ENCODE measurements around the gene CD47.

CD47 gene

GRCh38 chr3:108006881-108007331 is 83.9 kb downstream of the CD47 start:
- Histone ChIP-seq H3K27ac (ENCODE audit: insufficient read depth, low read depth, low read length, poor library complexity, severe bottlenecking) (no peak overlapping the region), H3K9me3 (ENCODE audit: control insufficient read depth, low read length) (no peaks in the 10 kb centered on the region), H3K4me1 (ENCODE audit: control insufficient read depth, insufficient read depth, low read length) (no peaks in the 10 kb centered on the region), H3K36me3 (ENCODE audit: control insufficient read depth, insufficient read depth, low read length) (no peaks in the 10 kb centered on the region), H3K4me3 (ENCODE audit: insufficient read depth, low read depth, low read length) (no peak overlapping the region), H3K27me3 (ENCODE audit: control insufficient read depth, insufficient read depth, low read length, poor library complexity, severe bottlenecking) (no peaks in the 10 kb centered on the region)
- 94 to 95% methylated on average over 2 of the region's 2 CpGs for WGBS, 2 experiments

DNA sequence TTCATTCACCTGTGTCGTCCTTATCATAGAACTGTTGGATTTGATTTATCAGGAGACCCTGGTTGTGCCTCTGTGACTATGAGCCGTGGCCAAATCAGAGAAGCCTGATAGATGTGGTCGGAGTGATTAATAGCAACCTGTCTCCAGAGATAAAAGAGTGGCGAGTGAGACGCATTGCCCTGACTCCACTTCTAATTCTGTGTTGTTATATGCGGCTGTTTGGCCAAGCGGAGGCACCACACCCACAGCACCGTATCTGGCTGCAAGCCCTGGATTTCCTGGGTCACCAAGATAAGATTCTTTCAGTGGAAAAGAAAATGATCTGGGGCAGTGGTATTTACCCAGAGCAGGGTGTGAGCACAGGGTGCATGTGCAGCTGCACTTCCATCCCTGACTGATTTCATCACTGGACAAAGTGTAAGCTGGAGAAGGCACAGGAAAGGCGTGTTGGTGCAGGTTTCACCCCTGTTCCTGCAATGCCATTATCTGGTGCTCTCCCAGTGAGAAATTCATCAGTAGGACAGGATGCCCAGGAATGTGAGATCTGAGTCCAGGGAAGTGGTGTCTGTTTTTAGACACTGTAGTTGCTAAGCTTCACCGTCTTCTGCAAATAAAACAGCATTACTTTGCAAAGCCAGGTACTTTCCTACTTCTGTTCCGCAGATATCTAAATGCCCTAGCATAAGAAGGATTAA is 84.6 kb downstream of the CD47 start:
- Histone ChIP-seq H3K4me1 (ENCODE audit: control insufficient read depth, insufficient read depth, low read length) (no peaks in the 10 kb centered on the region), H3K4me3 (ENCODE audit: insufficient read depth, low read depth, low read length) (no peak overlapping the region), H3K27ac (ENCODE audit: insufficient read depth, low read depth, low read length, poor library complexity, severe bottlenecking) (no peak overlapping the region), H3K27me3 (ENCODE audit: control insufficient read depth, insufficient read depth, low read length, poor library complexity, severe bottlenecking) (no peaks in the 10 kb centered on the region), H3K9me3 (ENCODE audit: control insufficient read depth, low read length) (no peaks in the 10 kb centered on the region), H3K36me3 (ENCODE audit: control insufficient read depth, insufficient read depth, low read length) (no peaks in the 10 kb centered on the region)
- WGBS, 2 experiments, result 92 to 94% methylated on average over 11 of the region's 11 CpGs

GRCh38 chr3:108004647-108005046 is 86.2 kb downstream of the CD47 start:
- no peaks in the 10 kb centered on the region for H3K27me3 ChIP-seq (ENCODE audit: control insufficient read depth, insufficient read depth, low read length, poor library complexity, severe bottlenecking)
- no peaks in the 10 kb centered on the region for H3K9me3 ChIP-seq (ENCODE audit: control insufficient read depth, low read length)
- H3K4me3 ChIP-seq (ENCODE audit: insufficient read depth, low read depth, low read length), result no peak overlapping the region
- 90 to 91% methylated on average over 8 to 9 of the region's 9 CpGs for WGBS, 2 experiments
- H3K4me1 ChIP-seq (ENCODE audit: control insufficient read depth, insufficient read depth, low read length), result no peaks in the 10 kb centered on the region
- no peak overlapping the region for H3K27ac ChIP-seq (ENCODE audit: insufficient read depth, low read depth, low read length, poor library complexity, severe bottlenecking)
- H3K36me3 ChIP-seq (ENCODE audit: control insufficient read depth, insufficient read depth, low read length), result no peaks in the 10 kb centered on the region

GRCh38 chr3:108001457-108001856 is 89.4 kb downstream of the CD47 start:
- Histone ChIP-seq H3K27ac (ENCODE audit: insufficient read depth, low read depth, low read length, poor library complexity, severe bottlenecking) (no peak overlapping the region), H3K27me3 (ENCODE audit: control insufficient read depth, insufficient read depth, low read length, poor library complexity, severe bottlenecking) (no peaks in the 10 kb centered on the region), H3K4me3 (ENCODE audit: insufficient read depth, low read depth, low read length) (no peak overlapping the region), H3K36me3 (ENCODE audit: control insufficient read depth, insufficient read depth, low read length) (no peaks in the 10 kb centered on the region), H3K4me1 (ENCODE audit: control insufficient read depth, insufficient read depth, low read length) (peaks cover 8% of the 10 kb centered on the region), H3K9me3 (ENCODE audit: control insufficient read depth, low read length) (no peaks in the 10 kb centered on the region)
- WGBS, 2 experiments, result 95 to 97% methylated on average over 1 of the region's 1 CpG

GRCh38 chr3:107999215-107999775 is 91.5 kb downstream of the CD47 start:
- Histone ChIP-seq H3K27ac (ENCODE audit: insufficient read depth, low read depth, low read length, poor library complexity, severe bottlenecking) (no peak overlapping the region), H3K27me3 (ENCODE audit: control insufficient read depth, insufficient read depth, low read length, poor library complexity, severe bottlenecking) (no peaks in the 10 kb centered on the region), H3K4me1 (ENCODE audit: control insufficient read depth, insufficient read depth, low read length) (peaks cover 8% of the 10 kb centered on the region), H3K9me3 (ENCODE audit: control insufficient read depth, low read length) (no peaks in the 10 kb centered on the region), H3K4me3 (ENCODE audit: insufficient read depth, low read depth, low read length) (no peak overlapping the region), H3K36me3 (ENCODE audit: control insufficient read depth, insufficient read depth, low read length) (no peaks in the 10 kb centered on the region)
- WGBS, 2 experiments, result 89% methylated on average over 5 of the region's 5 CpGs

DNA sequence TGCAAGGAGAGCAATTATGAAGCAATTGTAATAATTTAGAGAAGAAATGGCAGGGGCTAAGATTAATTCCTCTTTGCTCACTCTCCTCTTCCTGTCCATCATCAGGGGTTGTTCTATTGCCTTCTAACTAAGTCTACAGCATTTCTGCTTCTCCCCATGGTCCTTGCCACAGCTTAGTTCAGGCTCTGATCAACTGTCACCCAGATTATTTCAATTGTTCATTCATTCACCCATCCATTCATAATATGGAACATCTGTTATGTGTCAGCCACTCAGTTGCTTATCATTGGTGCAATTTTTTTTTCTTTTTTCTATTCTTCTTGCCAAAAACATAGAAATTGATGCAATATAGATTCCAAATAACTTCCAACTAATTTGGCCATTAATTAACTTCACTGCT is 93.2 kb downstream of the CD47 start:
- no peaks in the 10 kb centered on the region for H3K36me3 ChIP-seq (ENCODE audit: control insufficient read depth, insufficient read depth, low read length)
- H3K4me1 ChIP-seq (ENCODE audit: control insufficient read depth, insufficient read depth, low read length), result peaks cover 8% of the 10 kb centered on the region
- no peaks in the 10 kb centered on the region for H3K27me3 ChIP-seq (ENCODE audit: control insufficient read depth, insufficient read depth, low read length, poor library complexity, severe bottlenecking)
- H3K9me3 ChIP-seq (ENCODE audit: control insufficient read depth, low read length), result no peaks in the 10 kb centered on the region
- no peak overlapping the region for H3K4me3 ChIP-seq (ENCODE audit: insufficient read depth, low read depth, low read length)
- no peak overlapping the region for H3K27ac ChIP-seq (ENCODE audit: insufficient read depth, low read depth, low read length, poor library complexity, severe bottlenecking)

GRCh38 chr3:107995823-107996222 is 95.0 kb downstream of the CD47 start:
- H3K4me1 ChIP-seq (ENCODE audit: control insufficient read depth, insufficient read depth, low read length), result peaks cover 8% of the 10 kb centered on the region
- no peaks in the 10 kb centered on the region for H3K36me3 ChIP-seq (ENCODE audit: control insufficient read depth, insufficient read depth, low read length)
- H3K4me3 ChIP-seq (ENCODE audit: insufficient read depth, low read depth, low read length), result no peak overlapping the region
- H3K27me3 ChIP-seq (ENCODE audit: control insufficient read depth, insufficient read depth, low read length, poor library complexity, severe bottlenecking), result no peaks in the 10 kb centered on the region
- no peaks in the 10 kb centered on the region for H3K9me3 ChIP-seq (ENCODE audit: control insufficient read depth, low read length)
- WGBS, 2 experiments, result 98 to 99% methylated on average over 3 to 4 of the region's 4 CpGs
- H3K27ac ChIP-seq (ENCODE audit: insufficient read depth, low read depth, low read length, poor library complexity, severe bottlenecking), result no peak overlapping the region

DNA sequence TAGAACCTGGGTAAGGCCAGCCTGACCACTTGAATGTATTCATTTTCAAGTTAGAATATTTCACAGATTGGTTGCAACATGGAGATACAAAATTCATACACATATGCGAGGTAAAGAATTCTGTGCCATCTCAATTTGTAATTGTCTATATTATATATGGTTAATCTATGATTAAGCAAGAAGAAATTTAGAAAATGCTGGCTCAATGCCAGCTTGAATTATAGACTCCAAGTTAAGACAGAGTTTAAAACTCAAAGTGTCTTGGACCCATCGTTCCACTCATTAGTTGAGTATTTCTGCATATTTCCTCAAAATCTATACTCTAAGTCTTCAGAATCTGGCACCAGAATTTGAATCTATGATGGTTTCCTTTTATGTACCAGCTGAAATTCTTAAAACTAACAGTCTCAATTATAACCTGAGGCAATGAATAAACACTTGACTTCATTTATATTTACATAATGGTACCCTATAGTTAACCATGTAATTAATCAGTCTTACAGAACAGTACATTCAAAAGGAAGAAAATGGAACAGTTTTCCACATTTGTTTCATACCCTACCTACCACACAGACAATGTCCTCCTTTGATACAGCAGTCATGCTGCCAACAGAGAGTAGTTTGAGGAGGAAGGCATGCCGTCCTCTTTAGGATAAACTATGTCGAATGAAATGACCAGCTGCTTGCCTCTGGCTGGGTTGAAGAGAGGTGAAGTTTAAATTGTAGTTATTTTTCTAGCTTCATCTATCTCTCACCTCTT is 95.7 kb downstream of the CD47 start:
- WGBS, 2 experiments, result 73 to 78% methylated on average over 2 to 3 of the region's 4 CpGs
- H3K9me3 ChIP-seq (ENCODE audit: control insufficient read depth, low read length), result no peaks in the 10 kb centered on the region

DNA sequence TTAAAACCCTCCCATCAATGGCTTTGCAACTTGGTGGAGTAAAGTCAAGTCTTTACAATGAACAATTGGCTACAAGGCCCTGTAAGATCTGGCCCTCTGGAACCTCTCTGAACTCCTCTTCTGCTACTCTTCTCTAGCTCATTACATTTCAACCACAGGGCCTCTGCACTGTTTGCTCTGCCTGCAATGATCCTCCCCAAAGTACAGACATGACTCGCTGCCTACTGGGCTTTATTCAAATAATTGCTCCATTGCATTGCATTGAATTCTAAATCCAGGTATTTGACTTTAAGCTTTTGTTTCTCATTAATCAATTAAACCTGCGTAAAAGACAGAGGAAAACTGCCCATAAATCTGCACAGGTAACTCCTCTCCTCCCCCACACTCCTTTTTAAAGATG is 96.7 kb downstream of the CD47 start:
- no peaks in the 10 kb centered on the region for H3K9me3 ChIP-seq (ENCODE audit: control insufficient read depth, low read length)
- H3K4me3 ChIP-seq (ENCODE audit: insufficient read depth, low read depth, low read length), result no peak overlapping the region
- 83 to 98% methylated on average over 2 of the region's 2 CpGs for WGBS, 2 experiments
- H3K27ac ChIP-seq (ENCODE audit: insufficient read depth, low read depth, low read length, poor library complexity, severe bottlenecking), result no peak overlapping the region
- no peaks in the 10 kb centered on the region for H3K27me3 ChIP-seq (ENCODE audit: control insufficient read depth, insufficient read depth, low read length, poor library complexity, severe bottlenecking)
- H3K4me1 ChIP-seq (ENCODE audit: control insufficient read depth, insufficient read depth, low read length), result peaks cover 6% of the 10 kb centered on the region
- H3K36me3 ChIP-seq (ENCODE audit: control insufficient read depth, insufficient read depth, low read length), result no peaks in the 10 kb centered on the region

More for the DNA sequence above, 95.7 kb downstream of the CD47 start:
- no peak overlapping the region for H3K27ac ChIP-seq (ENCODE audit: insufficient read depth, low read depth, low read length, poor library complexity, severe bottlenecking)
- no peaks in the 10 kb centered on the region for H3K36me3 ChIP-seq (ENCODE audit: control insufficient read depth, insufficient read depth, low read length)
- no peaks in the 10 kb centered on the region for H3K27me3 ChIP-seq (ENCODE audit: control insufficient read depth, insufficient read depth, low read length, poor library complexity, severe bottlenecking)
- peaks cover 8% of the 10 kb centered on the region for H3K4me1 ChIP-seq (ENCODE audit: control insufficient read depth, insufficient read depth, low read length)
- no peak overlapping the region for H3K4me3 ChIP-seq (ENCODE audit: insufficient read depth, low read depth, low read length)

- no peaks in the 10 kb centered on the region for H3K36me3 ChIP-seq (ENCODE audit: control insufficient read depth, insufficient read depth, low read length)
- H3K27ac ChIP-seq (ENCODE audit: insufficient read depth, low read depth, low read length, poor library complexity, severe bottlenecking), result no peak overlapping the region
- H3K27me3 ChIP-seq (ENCODE audit: control insufficient read depth, insufficient read depth, low read length, poor library complexity, severe bottlenecking), result no peaks in the 10 kb centered on the region
- peaks cover 2% of the 10 kb centered on the region for H3K4me1 ChIP-seq (ENCODE audit: control insufficient read depth, insufficient read depth, low read length)
- 92 to 93% methylated on average over 1 of the region's 1 CpG for WGBS, 2 experiments
- no peaks in the 10 kb centered on the region for H3K9me3 ChIP-seq (ENCODE audit: control insufficient read depth, low read length)
- no peak overlapping the region for H3K4me3 ChIP-seq (ENCODE audit: insufficient read depth, low read depth, low read length)
Measured at GRCh38 chr3:107993771-107994170, 97.1 kb downstream of the CD47 start.
